ENCODE data around the gene OR56A5.

The OR56A5 gene

DNA sequence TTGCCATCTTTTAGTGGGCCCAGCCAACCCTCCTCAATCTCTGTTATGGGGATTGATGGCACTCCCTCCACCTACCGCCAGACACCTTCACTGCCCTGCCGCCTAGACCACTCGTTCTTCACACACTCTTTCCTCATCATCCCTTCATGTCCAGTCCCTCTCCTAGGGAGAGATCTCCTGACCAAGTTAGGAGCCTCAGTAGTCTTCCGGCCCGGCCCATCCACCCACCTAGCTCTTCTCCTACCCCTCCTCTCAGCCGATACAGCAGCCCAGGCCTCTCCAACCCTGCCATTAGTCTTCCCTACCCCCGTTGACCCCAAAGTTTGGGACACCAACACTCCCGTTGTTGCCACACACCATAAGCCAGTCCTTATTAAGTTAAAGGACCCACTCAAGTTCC is 37.2 kb downstream of the OR56A5 start:
- no peak for DNase-seq

GRCh38 chr11:5930614-5931013 is 37.7 kb downstream of the OR56A5 start:
- DNase-seq: no peak

GRCh38 chr11:5929571-5930368 is 38.5 kb downstream of the OR56A5 start:
- no peak for DNase-seq

- DNase-seq: no peak
Observed at GRCh38 chr11:5928811-5929210, 39.5 kb downstream of the OR56A5 start.

GRCh38 chr11:5928271-5928670 is 40.0 kb downstream of the OR56A5 start:
- DNase-seq: no peak

GRCh38 chr11:5923794-5924193 is 44.5 kb downstream of the OR56A5 start:
- DNase-seq: no peak

DNA sequence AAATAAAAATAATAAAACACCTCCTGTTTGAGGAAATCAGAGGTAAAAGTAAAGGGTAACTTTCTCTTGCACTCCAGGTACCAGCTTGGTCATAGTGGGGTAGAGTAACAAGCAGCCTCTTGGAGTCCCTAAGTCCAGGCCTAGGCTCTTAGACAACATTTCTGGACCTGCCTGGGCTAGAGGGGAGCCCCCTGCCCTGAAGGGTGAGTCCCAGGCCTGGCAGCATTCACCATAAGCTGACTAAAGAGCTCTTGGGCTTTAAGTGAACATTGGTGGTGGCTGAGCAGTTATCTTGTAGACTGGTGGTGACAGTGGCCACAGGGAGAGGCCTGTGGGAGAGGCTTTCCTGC is 44.9 kb downstream of the OR56A5 start:
- no peak for DNase-seq

DNA sequence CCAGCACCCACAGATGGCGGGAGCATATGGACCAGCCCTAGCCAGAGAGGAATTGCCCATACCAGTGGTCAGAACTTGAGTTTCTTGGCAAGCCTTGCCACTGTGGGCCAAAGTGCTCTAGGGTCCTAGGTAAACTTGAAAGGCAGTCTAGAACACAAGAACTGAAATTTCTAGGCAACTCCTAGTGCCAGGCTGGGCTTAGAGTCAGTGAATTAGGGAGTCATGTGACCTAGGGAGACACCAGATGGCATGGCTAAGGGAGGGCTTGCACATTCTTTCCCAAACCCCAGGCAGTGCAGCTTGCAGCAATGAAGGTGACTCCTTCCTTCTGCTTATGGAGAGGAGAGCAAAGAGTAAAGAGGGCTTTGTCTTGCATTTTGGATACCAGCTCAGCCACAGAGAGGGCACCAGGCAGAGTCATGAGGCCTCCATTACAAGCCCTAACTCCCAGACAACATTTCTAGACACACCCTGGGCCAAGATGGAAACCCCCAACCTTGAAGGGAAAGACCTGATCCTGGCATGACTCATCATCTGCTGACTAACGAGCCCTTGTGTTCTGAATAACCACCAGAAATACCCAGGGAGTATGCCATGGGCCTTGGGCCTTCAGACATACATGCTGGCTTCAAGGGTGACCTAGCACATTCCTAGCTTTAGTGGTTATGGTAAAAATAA is 45.4 kb downstream of the OR56A5 start:
- no peak for DNase-seq
